ENCODE data around the gene DAZAP1.
"Not testable (repeated sequence)": the region's sequence is repeated elsewhere in the genome, so short reads cannot be mapped to it uniquely, and the experiment has no call there.

The DAZAP1 gene

DNA sequence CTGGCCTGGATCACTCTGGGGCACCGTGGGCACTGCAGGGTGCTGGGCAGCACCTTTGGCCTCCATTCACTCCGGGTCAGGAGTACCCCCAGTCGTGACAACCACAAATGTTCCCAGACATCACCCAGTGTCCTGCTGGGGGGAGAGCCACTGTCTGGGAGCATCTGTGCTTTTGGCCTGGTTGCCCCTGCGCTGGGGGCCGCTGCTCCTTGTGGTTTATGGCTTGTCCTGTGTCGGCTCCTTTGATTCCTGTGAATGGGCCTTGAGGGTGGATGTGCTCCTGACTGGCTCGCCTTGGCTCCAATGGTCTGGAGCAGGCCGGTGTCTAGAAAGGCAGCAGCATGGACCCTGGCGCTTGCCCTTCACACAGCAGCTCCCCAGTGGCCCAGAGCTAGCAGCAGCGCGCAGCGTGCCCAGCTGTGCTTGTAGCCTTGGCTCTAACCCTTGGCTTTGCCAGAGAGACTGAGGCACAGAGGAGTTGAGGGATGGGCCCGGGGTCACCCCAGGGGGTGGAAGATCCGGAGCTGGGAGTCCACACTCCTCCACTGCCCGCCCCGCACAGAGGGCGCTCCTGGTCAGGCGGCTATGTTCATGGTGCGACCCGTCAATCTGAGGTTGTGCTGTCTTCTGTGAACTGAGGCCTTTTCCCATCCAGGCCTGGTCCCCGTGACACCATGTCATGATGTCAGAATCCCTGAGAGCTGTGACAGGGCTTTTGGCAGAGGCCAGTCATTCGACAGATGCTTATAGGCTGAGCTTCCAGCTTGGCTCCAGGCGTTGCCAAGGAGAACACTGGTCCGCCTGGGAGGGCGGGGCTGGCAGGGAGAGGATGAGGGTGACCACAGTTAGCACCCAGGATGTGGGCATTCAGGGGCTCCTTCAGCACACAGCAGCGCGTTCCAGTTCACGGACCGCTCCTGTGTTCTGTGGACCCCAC is 4.1 kb downstream of the DAZAP1 start:
- DNase-seq (ENCODE audit: low read depth) = no peak

DNA sequence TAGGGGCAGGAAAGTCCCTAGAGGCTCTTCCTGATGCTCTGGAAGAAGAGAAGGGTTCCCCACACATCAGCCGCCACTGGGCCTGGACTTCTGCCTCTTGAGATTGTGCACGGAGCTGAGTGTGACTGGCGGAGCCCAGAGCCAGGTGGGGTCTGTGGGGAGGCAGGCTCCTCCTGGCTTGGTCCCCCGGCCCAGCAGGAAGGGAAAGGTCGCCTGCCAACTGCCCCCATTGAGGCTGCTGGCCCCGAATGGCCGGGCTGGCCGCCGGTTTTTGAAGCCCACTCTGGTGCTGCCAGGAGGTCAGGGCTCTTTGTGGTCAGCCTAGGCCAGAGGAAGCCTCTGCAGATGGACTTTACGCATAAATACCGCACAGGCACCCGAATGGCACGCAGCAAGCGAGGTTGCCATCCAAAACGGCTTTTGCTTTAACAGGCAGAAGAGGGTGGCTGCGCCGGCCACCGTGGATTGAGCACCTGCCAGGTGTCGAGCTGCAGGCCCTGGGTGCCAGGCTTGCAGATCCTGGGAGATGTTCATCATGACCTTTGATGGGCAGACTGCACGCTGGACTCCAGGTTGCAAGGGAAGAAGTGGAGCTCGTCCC is 5.0 kb downstream of the DAZAP1 start:
- no peak for DNase-seq (ENCODE audit: low read depth)

DNA sequence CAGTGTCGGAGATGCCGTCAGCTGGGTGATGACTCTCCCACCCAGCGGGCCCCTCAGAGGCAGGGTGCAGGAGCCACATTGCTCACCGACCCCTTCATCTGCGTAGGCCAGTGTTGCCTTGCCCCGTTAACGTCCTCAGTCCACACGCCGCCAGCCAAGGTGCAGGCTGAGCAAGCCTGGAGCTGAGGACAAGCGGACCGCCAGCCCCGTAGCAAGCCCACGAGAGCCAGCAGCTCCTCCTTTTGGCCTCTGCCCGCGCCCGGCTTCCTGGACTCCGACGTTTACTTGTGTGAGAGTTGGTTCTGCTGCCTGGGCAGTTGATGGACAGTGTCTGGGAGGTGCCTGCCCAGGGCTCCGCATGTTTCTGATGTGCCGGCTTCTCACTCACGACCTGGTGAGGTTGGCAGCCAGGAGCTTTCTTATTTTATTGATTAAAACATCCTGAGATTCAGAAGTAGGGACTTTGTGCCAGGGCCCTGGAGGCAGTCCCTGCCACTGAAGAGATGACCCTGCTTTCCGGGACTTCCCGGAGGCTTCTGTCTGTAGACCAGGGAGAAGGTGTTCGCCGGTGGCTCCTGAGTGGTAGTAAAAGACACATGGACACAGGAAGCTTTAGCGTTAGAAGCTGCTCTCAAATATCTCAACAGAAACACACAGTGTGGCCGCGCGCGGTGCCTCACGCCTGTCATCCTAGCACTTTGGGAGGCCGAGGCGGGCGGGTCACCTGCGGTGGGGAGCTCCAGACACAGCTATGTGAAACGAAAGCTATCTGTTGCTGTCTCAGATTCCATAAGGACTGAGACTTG is 5.8 kb downstream of the DAZAP1 start:
- no peak for DNase-seq (ENCODE audit: low read depth)

DNA sequence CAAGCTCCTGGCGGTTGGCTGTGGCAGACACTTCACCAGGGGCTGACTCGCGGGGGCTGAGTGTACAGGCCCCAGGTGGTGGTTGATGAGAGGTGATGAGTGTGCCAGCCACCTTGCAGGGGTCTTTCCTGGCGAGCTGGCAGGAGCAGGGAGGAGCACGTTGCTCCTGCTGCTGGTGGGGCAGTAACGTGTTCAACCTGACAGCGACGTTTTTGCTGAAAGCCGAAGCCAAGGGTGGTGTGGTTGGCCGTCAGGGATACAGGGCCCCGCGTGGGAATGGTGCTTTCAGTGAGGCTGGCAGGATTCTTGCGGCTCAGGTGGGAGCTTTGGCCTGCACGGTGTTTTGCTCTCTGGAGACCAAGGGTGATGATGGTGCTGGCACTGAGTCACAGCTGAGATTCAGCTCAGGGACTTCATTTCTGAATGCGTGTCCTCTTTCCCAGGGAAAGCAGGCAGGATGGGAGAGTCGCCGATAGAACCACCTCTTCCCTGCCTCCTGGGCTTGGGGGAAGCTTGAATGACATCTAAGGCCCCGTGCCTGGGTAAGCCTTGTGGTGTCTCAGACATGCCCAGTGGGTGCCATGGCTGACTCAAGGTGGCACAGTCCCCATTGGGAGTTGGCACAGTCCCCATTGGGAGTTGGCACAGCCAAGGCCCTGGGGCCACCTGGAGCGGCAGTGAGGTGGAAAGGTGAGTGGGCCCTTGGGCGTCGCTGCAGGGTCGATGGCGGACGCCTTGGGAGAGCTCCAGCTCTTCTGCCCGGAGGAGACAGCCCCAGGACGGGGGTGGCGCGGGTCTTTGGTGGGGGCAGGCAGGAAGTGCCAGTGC is 8.8 kb downstream of the DAZAP1 start:
- no peak for DNase-seq (ENCODE audit: low read depth)

DNA sequence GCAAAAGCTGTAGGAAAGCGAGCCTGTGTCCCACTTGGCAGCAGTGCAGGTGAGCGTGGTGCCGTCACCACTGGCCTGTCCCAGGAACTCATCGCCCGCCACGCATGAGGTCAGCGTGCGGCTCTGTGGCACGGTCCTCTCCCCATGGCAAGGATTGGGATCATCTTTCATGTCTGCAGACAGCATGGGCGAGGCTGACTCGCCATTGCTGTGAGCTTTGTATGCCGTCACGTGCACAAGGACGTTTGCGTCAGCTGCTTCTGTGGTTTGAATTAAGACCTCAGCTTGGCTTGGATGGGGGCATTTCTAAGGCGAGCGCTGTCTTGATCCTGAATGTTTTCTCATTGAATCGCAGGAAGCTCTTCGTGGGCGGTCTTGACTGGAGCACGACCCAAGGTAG is 9.8 kb downstream of the DAZAP1 start:
- DNase-seq (ENCODE audit: low read depth) = no peak

DNA sequence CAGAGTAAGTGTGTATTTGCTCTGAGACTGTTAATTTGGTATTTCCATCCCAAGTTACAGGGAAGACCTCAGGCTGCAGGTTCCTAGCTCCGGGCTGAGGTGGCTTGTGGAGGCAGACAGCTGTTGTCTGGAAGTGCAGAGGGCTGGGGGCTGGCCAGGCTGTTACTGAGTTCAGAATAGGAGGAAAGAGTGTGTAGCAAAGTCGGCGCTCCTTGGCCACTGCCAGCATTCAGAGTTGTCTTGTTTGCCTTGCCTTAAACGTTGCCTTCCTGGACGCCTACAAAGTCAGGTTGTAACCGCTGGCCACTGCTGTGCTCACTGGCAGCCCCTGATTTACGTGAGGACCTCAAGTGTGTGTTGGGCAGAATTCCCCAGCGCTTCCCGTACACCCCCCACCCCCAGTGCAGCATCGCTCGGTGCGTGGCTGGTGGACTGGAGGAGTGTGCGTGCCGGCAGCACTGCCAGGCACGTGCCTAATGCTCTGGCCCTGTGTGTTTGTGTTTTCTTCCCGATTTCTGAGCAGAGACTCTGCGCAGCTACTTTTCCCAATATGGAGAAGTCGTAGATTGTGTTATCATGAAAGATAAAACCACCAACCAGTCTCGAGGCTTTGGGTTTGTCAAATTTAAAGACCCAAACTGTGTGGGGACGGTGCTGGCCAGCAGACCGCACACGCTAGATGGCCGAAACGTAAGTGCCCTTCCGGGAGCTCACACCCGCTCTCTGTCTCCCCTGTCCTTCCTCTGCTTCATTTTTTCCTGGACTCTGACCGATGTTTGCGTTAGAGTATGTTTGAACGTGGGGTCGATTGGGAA is 10.5 kb downstream of the DAZAP1 start:
- DNase-seq (ENCODE audit: low read depth) = no peak

DNA sequence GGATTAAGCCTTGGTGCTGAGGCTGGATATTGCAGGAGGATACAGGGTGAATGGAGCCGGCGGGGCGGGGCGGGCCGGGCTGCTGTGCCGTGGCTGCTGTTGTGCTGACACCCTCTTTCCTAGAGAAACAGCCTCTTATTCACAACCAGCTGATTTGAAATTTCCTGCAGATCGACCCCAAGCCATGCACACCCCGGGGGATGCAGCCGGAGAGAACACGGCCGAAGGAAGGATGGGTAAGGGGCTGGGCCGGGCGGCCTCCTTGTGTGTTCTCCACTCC is 11.1 kb downstream of the DAZAP1 start:
- DNase-seq (ENCODE audit: low read depth) = no peak

DNA sequence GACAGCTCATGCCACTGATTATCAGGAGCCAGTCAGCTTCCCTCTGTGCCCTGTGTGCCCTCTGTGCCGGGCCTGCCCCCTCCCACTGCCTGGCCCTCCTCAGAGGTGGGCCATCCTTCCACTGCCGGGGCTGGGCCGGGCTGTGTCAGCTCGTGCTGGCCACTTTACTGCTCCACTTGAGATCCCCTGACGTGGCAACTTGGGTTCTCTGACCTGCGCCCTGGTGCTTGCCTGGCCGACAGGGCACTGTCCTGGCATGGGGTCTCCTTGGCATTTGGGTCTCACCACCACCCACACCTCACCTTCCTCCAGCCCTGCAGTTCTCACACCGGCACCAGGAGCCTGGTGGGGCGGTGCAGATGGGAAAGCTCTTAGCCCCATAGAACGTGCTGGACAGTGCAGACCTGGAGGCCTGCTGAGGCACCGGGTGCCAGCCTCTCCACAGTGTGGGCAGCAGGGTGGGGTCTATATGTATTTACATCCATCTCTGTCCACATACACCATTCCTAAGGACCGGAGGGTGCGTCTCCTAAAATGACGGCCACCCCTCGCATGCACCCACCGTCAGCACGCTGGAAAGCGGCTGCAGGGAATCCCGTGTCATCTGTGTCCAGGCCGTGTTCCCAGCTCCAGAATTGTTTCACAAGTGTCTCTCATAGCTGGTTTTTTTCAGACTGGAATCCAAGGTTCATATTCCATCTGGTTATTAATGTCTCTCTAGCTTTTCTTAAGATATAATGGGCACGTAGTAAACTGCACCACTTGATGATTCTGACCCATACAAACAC is 11.8 kb downstream of the DAZAP1 start:
- DNase-seq (ENCODE audit: low read depth) = no peak

DNA sequence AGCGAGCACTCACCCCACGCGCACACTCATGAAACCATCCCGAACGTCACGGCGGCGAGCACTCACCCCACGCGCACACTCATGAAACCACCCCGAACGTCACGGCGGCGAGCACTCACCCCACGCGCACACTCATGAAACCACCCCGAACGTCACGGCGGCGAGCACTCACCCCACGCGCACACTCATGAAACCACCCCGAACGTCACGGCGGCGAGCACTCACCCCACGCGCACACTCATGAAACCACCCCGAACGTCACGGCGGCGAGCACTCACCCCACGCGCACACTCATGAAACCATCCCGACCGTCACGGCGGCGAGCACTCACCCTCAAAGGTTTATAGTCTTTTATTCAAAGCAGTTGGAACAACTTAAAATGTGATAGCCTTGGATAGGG is 12.7 kb downstream of the DAZAP1 start:
- DNase-seq (ENCODE audit: low read depth) = not testable (repeated sequence)

DNA sequence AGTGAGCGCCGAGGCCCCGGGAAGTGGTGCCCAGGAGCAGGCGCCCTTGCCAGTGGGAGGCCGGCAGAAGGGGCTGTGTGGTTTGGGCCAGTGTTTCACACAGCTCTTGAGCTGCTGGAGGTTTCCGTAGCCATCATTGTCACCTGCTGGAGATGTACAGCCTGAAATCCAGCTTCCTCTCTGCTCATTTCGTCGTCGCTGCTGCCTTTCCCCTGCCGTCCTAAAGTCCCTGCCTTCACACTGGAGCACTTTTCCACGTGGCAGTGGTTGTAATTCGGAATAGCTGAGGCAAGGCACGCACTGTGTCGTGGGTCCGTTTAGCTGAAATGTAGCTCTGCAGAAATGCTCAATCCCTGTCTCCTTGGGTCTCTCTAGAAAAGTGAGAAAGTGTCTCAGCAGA is 13.2 kb downstream of the DAZAP1 start:
- DNase-seq (ENCODE audit: low read depth) = no peak

DNA sequence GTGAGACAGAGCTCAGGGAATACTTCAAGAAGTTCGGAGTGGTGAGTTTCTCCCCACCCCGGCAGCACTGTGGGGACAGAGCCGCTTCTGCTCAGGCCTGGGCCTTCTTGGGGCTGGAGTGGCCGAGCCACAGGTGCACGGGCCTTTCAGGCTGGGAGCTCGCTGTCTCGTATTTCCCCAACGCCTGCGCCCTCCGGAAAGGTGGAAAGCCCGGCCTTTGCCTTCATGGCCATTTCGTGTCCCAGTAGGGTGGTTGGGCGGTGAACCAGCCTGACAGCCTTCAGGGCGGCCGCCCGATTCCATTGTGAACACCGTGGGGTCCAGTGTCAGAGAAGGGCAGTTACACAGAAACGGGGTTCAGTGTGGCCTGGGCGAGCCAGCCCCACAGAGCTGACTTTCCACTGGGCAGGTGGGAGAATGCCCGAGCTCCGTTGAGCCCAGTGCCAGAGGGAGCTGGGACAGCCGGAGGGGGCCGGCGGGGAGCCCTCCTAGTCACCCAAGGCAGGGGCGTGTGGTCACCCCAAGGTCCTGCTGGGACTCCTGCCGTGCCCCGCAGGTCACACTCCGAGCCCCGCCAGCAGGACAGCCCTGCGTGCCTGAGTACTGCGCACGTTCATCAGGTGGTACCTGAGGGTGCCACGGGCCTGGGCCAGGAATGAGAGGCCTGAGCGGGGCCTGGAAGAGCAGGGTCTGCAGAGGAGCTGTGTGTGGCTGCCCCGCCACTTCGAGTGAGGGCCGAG is 14.0 kb downstream of the DAZAP1 start:
- no peak for DNase-seq (ENCODE audit: low read depth)

DNA sequence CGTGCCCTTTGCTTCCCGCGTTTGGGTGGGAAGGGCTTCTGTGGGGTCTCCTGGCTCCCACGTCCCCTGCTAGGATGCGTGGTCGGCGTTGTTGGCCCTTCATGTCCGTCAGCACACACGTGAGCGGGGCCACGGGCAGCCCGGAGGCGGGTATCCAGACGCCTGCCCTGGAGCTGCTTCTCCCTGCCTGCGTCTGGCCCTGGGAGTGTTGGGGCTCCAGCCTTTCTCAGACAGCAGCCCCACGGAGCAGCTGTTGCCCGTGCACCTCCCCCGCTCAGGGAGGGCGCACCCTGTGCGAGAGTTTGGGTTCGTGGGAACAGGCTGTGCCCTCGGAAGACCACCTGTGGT is 14.5 kb downstream of the DAZAP1 start:
- DNase-seq (ENCODE audit: low read depth) = no peak

DNA sequence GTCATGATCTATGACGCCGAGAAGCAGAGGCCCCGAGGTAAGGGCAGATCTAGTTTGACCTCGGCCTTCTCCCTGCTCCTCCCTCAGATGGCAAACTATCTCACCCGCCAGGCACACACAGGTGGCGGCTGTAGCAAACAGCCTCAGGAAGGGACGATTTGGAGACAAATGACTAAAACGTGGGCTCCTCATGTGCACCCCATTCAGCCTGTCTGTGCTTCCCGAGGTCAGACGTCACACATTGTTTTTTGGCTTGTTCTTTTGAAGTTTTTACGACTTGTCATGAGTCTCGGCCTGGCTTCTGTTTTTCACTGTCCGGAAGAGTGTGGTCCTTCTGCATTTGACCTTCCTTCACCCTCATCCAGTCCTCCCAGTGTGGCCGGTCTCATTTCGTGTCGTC is 15.0 kb downstream of the DAZAP1 start:
- DNase-seq (ENCODE audit: low read depth) = no peak

DNA sequence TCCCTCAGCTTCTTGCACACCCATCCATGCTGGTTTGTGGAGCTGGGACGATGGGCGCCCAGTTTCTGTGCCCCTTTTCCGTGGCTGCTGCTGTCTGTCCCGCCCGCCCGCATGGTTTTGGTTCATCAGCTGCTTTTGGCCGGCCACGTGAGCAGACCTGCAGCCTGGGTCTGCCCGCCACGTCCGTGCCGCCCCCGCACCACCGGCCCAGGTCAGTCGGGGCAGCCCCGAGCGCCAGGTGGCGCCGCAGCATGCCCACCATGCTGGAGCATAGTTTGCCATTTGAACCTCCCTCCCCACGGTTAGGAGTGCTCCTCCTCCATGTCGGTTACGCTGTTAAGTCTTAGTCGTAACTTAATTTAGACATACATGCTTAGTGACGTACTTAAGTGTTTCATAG is 15.6 kb downstream of the DAZAP1 start:
- DNase-seq (ENCODE audit: low read depth) = no peak

DNA sequence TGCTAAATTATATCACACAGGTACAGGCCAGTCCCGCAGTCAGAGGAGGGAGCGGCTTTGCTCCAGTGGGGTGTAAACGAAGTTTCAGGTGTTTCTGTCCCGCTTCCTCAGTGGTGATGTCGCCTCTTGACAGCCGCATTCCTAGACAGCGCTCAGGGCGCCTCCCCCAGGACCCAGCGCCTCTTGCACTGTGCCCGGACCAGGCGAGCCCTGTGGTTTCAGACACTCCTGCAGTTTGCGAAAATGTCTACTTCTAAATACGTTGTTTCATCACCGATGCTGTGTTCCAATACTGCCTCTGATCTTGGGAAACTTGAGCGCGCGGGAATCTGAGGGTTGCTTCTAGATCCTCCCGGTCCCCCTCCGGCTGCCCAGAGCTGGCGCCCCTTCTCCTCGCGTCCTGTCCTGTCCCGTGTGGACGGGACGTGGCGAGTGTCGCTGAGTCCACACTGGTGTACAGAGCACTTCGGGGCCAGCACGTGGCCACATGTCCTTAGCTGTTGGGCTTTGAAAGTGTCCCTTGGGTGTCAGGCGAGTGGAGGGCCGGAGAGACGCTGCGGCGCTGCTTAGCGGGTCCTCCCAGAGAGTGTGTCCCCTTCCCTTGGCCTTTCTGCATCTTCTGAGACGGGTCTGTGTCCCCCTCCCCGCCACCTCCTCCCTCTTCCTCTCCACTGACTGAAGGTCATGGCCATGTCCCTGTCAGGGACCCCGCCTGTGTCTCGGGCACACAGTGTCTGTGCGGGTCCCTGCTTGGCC is 16.2 kb downstream of the DAZAP1 start:
- DNase-seq (ENCODE audit: low read depth) = no peak

DNA sequence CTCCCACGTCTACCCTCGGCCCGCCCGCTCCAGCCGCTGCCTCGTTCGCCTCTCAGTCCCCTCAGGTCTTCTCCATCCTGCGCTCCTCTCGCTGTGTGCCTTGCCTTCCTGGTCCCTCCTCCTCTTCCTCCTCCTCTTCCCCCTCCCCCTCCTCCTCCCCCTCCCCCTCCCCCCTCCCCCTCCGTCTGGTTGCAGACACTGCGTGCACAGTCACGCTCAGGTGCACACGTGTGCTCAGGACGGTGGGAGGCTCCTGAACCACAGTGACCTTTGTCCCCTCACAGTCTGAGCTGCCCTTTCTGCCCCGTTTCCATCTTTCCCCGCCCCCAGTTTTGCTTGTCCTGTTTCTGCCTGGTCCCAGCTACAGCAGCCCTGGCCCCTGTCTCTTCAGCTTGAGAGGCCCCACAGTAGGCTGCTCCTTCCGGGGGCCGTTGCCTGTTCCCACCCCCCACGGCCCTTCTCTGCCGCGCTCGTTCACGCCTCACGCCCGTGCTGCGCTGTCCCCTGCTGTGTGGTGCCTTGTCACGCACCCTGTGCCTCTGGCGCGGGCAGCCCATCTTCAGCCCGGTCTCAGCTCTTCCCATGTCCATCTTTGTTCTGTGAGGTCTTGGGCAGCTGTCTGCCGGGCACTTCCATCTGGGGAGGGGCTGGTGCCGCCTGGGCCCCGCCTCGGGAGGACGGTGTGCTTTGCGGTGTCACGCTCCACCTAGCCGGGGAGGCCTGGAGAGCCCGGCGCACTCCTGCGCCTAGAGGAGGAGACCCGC is 17.0 kb downstream of the DAZAP1 start:
- DNase-seq (ENCODE audit: low read depth) = no peak

DNA sequence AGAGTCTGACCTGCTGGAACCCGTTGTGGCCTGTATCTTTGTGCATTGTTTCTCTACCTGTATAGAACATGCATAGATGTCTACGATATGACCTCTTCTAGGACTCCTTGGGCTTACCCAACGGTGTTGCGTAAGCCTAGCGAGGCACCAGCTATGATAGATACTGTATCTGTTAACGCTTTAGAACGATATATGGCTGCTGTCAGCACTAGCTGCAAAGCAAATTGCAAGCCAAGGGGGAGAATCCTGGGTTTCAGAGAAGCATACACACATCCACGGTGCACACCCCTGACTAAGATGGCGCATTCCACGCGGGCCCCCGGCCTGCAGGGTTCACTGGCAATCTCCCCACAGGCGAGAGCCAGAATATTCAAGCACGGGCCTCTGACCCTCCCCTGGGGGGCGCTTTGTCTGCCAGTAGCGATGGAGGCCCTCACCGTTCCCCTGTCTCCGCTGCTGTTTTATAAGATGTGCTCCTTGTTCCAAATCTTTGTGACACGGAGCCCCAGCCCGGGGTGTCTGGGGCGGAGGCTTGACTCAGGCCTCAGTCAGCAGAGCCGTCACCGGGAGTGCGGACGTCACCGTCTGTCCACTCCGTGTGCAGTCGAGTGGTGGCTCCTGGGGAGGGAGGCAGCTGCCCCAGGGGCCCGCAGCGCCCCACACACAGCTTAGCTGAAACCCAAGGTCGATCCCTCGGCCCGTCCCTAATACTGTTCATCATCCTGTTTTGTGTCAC is 17.9 kb downstream of the DAZAP1 start:
- DNase-seq (ENCODE audit: low read depth) = no peak

DNA sequence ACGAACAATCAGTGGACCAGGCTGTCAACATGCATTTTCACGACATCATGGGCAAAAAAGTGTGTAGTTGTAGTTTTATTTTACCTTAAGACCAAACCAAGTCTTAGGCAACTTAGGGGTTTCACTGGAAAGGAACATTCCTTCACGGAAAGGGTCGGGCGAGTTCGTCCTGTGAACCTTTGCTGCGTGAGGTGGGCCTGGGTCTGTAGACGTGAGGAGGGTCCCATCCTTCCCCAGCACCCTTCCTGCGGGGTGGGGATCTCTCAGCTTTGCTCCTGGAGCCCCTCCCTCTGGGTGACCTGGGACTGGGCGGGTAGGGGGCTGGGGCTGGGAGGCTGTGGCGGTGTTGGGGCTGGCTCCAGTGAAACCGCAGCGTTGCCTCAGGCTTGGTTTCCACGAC is 18.5 kb downstream of the DAZAP1 start:
- DNase-seq (ENCODE audit: low read depth) = no peak

Measured in stimulated activated CD8-positive, alpha-beta memory T cell treated with anti-CD3 and anti-CD28 coated beads, Interleukin-7, amount 100 ng/mL, for 24 hours (primary cell).